ENCODE data around the gene COG8.

COG8 gene

GRCh38 chr16:69283851-69284250 lies 55.5 kb downstream of the COG8 start:
- no peak for DNase-seq

GRCh38 chr16:69277413-69277812 lies 62.0 kb downstream of the COG8 start:
- DNase-seq: no peak
